Lower leg skin (tissue), 3 donors: ENCODE measurements around the gene POC1A.

Experiments used
- POLR2A ChIP-seq, 2 donors: fragments of 450-650 bp; IDR thresholded peaks; one replicate each; pipeline ENCODE4 v1.6.1; 2016 to 2017; ENCODE audit warnings: antibody characterized with exemption in 2 of 2, mild to moderate bottlenecking in 1 of 2, moderate library complexity in 1 of 2
- TF ChIP-seq, protein P1 (sequence below), 3 donors: fragments of 450-650 bp; IDR thresholded peaks; one replicate each; pipeline ENCODE4 v1.5.1; 2016; ENCODE audit warnings: antibody characterized with exemption in 3 of 3, mild to moderate bottlenecking in 3 of 3, moderate library complexity in 2 of 3

DNA sequence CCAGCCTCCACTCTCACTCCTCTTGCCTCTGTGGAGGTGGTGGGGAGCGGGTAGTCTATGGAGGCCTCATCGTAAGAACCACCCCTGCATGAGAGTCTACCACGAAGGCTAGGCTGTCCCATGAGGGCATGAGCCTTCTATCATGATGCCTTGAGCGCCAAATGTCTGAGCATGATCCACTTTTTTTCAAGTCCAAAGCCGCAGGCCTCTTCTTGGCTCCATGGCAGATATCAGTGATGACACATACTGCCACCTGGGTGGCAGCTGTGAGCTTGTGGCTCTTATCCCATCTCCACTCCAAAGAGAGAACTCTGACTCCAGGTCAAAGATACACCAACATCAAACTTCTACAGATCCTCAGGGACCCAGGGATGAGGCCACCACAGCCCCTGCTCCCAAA, 13.5 kb downstream of the POC1A start:
- TF ChIP-seq, protein P1, sequence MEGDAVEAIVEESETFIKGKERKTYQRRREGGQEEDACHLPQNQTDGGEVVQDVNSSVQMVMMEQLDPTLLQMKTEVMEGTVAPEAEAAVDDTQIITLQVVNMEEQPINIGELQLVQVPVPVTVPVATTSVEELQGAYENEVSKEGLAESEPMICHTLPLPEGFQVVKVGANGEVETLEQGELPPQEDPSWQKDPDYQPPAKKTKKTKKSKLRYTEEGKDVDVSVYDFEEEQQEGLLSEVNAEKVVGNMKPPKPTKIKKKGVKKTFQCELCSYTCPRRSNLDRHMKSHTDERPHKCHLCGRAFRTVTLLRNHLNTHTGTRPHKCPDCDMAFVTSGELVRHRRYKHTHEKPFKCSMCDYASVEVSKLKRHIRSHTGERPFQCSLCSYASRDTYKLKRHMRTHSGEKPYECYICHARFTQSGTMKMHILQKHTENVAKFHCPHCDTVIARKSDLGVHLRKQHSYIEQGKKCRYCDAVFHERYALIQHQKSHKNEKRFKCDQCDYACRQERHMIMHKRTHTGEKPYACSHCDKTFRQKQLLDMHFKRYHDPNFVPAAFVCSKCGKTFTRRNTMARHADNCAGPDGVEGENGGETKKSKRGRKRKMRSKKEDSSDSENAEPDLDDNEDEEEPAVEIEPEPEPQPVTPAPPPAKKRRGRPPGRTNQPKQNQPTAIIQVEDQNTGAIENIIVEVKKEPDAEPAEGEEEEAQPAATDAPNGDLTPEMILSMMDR (IDR thresholded peaks at IDR 0.05) = no peak
- no peak for TF ChIP-seq POLR2A (IDR thresholded peaks at IDR 0.05)
